GM12864 (cell line): ENCODE results near the gene CALHM4.
A peak's percentile ranks its signal among the peaks of the same experiment; 100 is the strongest.

Source experiments
- DNase-seq: peaks from one replicate; pipeline ENCODE4 v3.0.0-alpha.2; 2011; ENCODE audit warnings: low read depth
- H3K4me3 ChIP-seq: 2 replicates; pipeline ENCODE4 v1.5.1; 2011; ENCODE audit warnings: mild to moderate bottlenecking, low read depth, low read length, control low read depth
- CTCF ChIP-seq: IDR thresholded peaks from 2 replicates; pipeline ENCODE4 v1.5.1; 2011; ENCODE audit warnings: low read depth, mild to moderate bottlenecking, moderate library complexity, low read length, control low read depth, inconsistent platforms; ENCODE audit errors: missing control alignments

The CALHM4 gene

DNA sequence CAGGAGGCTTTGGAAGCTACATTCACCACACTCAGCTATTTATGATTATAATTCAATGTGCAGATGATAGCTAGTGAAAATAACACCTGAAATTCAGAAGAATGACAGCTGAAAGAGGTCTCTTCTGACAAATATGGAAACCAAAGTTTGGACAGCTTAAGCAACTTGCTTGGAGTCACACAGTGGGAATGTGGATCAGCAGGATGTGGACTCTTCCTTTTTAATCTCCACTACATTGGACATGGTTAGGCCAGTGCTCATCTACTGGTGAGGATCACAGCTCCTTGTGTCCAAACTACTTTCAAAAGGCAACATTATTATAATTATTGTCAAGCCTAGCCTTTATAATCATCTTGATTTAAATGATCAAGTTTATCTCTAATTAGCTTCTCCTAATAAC lies 18.4 kb upstream of the CALHM4 start:
- H3K4me3 ChIP-seq: no peak overlapping the region
- DNase-seq: no peak
- TF ChIP-seq CTCF: no peak

- peak; percentile 22 for DNase-seq
- H3K4me3 ChIP-seq: no peak overlapping the region
- TF ChIP-seq CTCF: peak; percentile 53
These were observed 17.3 kb upstream of the CALHM4 start for GRCh38 chr6:116536216-116536621.

DNA sequence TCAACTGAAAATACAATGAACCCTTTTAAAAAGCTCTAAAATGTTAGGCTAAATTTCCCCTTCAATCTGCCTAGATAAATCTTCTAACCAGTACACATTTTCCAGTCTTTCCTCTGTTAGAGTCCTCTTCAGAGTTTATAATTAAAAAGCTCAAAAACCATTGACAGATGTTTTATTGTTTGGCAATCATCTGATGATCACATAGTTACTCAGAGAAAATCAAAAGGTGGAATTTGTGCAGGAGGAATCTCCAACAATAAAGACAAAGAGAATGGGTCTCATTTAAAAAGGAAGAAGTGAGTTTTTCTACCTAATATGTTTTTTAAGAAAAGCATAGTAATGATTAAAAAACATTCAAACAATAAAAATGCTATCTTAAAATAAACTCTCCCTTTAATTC lies 11.1 kb upstream of the CALHM4 start:
- DNase-seq: no peak
- no peak overlapping the region for H3K4me3 ChIP-seq
- no peak for TF ChIP-seq CTCF

DNA sequence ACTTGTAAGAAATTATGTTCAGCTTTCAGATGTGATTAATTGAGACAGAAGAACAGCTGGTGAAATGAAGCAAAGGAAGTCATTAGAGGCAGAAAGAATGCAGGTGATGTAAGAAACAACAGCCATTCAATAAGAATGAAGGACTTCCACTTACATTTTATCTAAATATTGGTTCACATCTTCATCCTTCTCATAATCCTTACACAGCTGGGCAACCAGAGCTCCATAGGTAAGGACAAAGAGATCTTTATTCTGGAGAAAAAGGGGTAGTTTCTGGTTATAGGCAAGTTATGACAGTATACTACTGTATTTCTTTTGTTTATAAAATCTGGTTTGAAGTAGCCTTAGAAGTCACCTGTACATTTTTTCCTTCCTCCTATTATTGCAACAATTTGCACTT lies 10.4 kb upstream of the CALHM4 start:
- no peak for DNase-seq
- no peak for TF ChIP-seq CTCF
- no peak overlapping the region for H3K4me3 ChIP-seq

GRCh38 chr6:116545651-116546050 lies 7.9 kb upstream of the CALHM4 start, which contains the start of gene TRAPPC3L:
Gene TRAPPC3L, minus strand, starts transcription at chr6:116545684. Its CDS starts 170 bp downstream, at chr6:116545514.
- no peak for TF ChIP-seq CTCF
- no peak within 1 kb of the TSS for H3K4me3 ChIP-seq
- no peak for DNase-seq

GRCh38 chr6:116547358-116547757 lies 6.2 kb upstream of the CALHM4 start:
- no peak overlapping the region for H3K4me3 ChIP-seq
- no peak for DNase-seq
- no peak for TF ChIP-seq CTCF

DNA sequence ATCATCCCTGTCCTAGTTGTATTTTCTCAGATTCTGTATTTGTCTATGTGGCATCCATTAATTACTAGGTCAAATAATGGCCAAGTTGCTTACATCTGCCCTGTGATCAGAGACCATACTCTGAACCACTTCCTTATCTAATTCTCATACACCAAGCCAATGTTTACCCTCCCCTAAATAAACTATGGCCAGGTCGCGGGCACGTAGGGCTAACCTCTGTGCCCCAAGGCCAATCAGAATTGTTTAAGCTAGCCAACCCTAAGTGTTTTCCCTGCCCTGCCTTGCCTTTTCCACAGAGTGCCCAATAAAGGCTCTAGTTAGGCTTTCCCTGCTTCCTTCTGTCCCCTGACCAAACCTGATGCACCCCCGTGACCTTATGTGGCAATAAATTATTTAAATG lies 2.8 kb upstream of the CALHM4 start:
- DNase-seq: no peak
- H3K4me3 ChIP-seq: no peak overlapping the region
- no peak for TF ChIP-seq CTCF
